Measurements from ENCODE around the gene B4GAT1.
"Not testable (repeated sequence)": the region's sequence is repeated elsewhere in the genome, so short reads cannot be mapped to it uniquely, and the experiment has no call there.

The B4GAT1 gene

DNA sequence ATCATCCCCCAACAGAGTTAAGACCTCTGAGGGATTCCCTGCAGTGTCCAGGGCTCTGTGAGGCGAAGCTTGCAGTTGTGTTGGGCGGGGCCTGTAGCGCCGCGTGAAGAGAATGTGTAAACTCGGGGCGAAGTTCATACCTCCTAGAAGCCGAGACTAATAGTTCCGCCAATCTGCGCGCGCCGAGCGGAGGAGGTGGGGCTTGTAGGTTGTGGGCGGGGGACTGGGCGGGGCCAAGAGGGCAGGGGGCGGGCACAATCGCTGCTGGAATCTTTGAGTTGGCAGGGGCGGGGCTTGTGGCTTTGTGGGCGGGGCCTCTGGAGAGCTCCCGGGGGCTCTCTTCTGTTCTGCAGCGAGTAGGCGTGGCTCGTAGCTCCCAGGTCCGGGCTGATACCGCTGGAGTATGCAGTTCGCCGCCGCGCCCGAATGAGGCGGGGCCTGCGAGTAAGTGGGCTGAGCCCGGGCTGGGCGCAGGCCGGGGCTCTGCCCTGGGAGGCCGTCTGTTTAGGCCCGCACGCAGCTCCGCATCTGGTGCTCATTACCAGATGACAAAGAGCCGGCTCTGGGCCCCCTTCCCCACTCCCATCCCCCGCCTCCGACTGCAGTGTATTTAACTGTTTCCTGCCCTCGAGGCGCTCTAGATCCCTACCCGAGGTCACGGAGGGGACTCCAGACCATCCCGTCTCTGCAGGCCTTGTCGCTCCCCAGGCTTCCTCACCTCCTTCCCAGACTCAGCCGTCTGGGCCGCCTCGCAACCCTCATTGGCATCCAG, 34.7 kb downstream of the B4GAT1 start:
- no peaks in the 10 kb centered on the region for H3K36me3 Mint-ChIP-seq

GRCh38 chr11:66311965-66312548, 35.4 kb downstream of the B4GAT1 start:
- Mint-ChIP-seq H3K9me3 (no peaks in the 10 kb centered on the region), H3K27ac (peak overlapping the region; percentile 96), H3K36me3 (no peaks in the 10 kb centered on the region), H3K4me3 (peak overlapping the region; percentile 88), H3K4me1 (peaks cover 36% of the 10 kb centered on the region)
- DNase-seq (ENCODE audit: low spot score in 2 of 2): peak; percentile 97
- peak; percentile 85 for ATAC-seq

More for the DNA sequence above, 34.7 kb downstream of the B4GAT1 start:
- DNase-seq (ENCODE audit: low spot score in 2 of 2) (peak; percentile 96 to 99), ATAC-seq (peak; percentile 85)
- peaks cover 43% of the 10 kb centered on the region for H3K4me1 Mint-ChIP-seq
- H3K4me3 Mint-ChIP-seq: peak overlapping the region; percentile 88
- H3K9me3 Mint-ChIP-seq: no peaks in the 10 kb centered on the region
- H3K27ac Mint-ChIP-seq: peak overlapping the region; percentile 96

DNA sequence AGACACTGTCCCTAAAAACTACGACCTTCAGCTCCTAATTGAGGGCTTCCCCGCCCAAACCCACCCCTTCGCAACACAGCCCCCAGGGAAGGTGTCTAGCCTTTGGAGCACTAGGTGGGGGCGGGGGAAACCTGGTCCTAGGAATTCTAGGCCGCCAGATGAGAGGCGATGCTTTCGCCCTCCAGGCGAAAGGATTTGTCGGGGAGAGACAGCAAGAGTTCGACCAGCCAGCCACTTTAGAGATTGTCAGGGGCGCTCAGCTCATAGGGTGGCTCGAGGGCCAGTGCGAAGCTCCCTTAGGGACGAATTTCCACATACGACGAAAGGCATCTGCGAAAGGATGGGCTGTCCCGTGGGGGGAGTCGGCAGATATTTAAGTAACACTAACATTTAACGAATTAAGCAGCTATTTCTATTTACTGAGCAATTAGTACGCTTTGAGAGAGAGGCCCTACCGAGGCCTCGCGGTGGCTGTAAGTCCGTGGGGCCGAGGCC, 35.9 kb downstream of the B4GAT1 start:
- no peaks in the 10 kb centered on the region for H3K36me3 Mint-ChIP-seq
- peak overlapping the region; percentile 96 for H3K27ac Mint-ChIP-seq
- DNase-seq (ENCODE audit: low spot score in 2 of 2): no peak
- no peak for ATAC-seq
- peaks cover 36% of the 10 kb centered on the region for H3K4me1 Mint-ChIP-seq
- no peaks in the 10 kb centered on the region for H3K9me3 Mint-ChIP-seq
- H3K4me3 Mint-ChIP-seq: peak overlapping the region; percentile 88

- not testable (repeated sequence) for H3K9me3 Mint-ChIP-seq; ATAC-seq; H3K27ac Mint-ChIP-seq; DNase-seq (ENCODE audit: low spot score in 2 of 2); H3K36me3 Mint-ChIP-seq
- peak overlapping the region; percentile 88 for H3K4me3 Mint-ChIP-seq
- peaks cover 33% of the 10 kb centered on the region for H3K4me1 Mint-ChIP-seq
Measured at GRCh38 chr11:66310803-66311440, 36.5 kb downstream of the B4GAT1 start.

DNA sequence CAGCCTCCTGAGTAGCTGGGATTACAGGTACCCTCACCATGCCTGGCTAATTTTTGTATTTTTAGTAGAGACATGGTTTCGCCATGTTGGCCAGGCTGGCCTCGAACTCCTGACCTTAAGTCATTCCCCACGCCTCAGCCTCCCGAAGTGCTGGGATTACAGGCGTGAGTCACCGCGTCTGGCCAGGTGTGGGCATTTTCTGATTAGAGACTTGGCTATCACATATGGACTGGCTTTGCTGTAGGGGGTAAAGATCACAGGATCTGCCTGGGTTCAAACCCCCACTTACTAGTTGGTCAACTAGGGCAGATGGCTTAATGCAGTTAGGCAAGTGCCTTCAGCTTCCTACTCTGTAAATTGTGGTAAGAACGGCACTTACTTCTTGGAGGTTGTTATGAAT, 37.1 kb downstream of the B4GAT1 start:
- Mint-ChIP-seq H3K4me1 (peaks cover 27% of the 10 kb centered on the region), H3K36me3 (no peaks in the 10 kb centered on the region), H3K27ac (no peak overlapping the region), H3K4me3 (no peak overlapping the region), H3K9me3 (no peaks in the 10 kb centered on the region)
- ATAC-seq (no peak), DNase-seq (ENCODE audit: low spot score in 2 of 2) (no peak)

GRCh38 chr11:66309475-66309874, 38.0 kb downstream of the B4GAT1 start:
- no peaks in the 10 kb centered on the region for H3K36me3 Mint-ChIP-seq
- H3K4me3 Mint-ChIP-seq: no peak overlapping the region
- H3K9me3 Mint-ChIP-seq: no peaks in the 10 kb centered on the region
- no peak overlapping the region for H3K27ac Mint-ChIP-seq
- ATAC-seq (no peak), DNase-seq (ENCODE audit: low spot score in 2 of 2) (no peak)
- H3K4me1 Mint-ChIP-seq: peaks cover 20% of the 10 kb centered on the region

DNA sequence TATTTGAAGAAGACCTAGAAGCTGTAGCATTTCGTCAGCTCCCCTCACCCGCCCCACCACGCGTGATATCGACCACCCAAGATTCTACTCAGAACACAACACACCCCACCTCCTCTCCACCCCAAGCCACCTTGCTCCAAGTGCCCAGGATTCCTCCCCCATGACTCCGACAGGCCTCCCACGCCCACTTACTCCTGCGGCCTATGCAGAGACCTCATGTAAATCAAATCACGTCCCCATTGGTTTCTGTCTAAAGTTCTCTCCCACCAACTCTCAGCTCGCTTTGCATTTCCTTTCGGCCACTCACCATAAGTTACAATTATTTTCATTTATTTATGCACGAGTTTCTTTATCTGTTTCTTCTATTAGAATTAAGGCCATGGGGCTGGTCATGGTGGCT, 44.8 kb downstream of the B4GAT1 start:
- DNase-seq (ENCODE audit: low spot score in 2 of 2): no peak
- no peak for ATAC-seq
- no peak overlapping the region for H3K27ac Mint-ChIP-seq
- no peaks in the 10 kb centered on the region for H3K36me3 Mint-ChIP-seq
- no peak overlapping the region for H3K4me3 Mint-ChIP-seq
- no peaks in the 10 kb centered on the region for H3K4me1 Mint-ChIP-seq
- H3K9me3 Mint-ChIP-seq: no peaks in the 10 kb centered on the region

DNA sequence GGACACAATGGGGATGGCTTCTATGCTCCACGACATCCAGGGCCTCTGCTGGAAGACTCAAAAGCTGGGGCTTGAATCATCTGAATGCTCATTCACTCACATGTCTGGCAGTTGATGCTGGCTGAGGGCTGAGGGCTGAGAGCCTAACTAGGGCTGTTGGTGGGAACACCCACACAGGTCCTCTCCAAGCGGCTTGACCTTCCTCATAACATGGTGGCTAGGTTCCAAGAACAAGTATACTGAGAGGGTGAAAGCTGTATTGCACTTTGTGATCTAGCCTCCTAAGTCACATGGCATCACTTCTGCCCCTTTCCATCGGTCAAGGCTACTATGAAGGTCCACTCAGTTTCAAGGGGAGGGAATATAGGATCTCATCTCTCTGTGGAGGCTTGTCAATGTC, 48.2 kb downstream of the B4GAT1 start:
- Mint-ChIP-seq H3K27ac (no peak overlapping the region), H3K4me1 (no peaks in the 10 kb centered on the region), H3K4me3 (no peak overlapping the region), H3K9me3 (no peaks in the 10 kb centered on the region), H3K36me3 (no peaks in the 10 kb centered on the region)
- ATAC-seq (no peak), DNase-seq (ENCODE audit: low spot score in 2 of 2) (no peak)

GRCh38 chr11:66297610-66298009, 49.8 kb downstream of the B4GAT1 start:
- H3K4me1 Mint-ChIP-seq: peaks cover 9% of the 10 kb centered on the region
- ATAC-seq: no peak
- no peaks in the 10 kb centered on the region for H3K36me3 Mint-ChIP-seq
- H3K27ac Mint-ChIP-seq: no peak overlapping the region
- no peaks in the 10 kb centered on the region for H3K9me3 Mint-ChIP-seq
- no peak overlapping the region for H3K4me3 Mint-ChIP-seq
- no peak for DNase-seq (ENCODE audit: low spot score in 2 of 2)
